Neutrophil (primary cell): ENCODE data around the gene EXOC4.

Source experiments
- H3K27ac ChIP-seq: fragments of 200-600 bp; sonication (generic); 2 replicates; pipeline ENCODE4 v1.5.1; 2016; ENCODE audit warnings: mild to moderate bottlenecking, moderate library complexity
- H3K27me3 ChIP-seq: fragments of 200-600 bp; sonication (generic); 2 replicates; pipeline ENCODE4 v1.6.0; 2016; ENCODE audit warnings: mild to moderate bottlenecking
- H3K36me3 ChIP-seq: fragments of 200-600 bp; sonication (generic); 2 replicates; pipeline ENCODE4 v1.5.1; 2017
- H3K4me1 ChIP-seq, 2 experiments: fragments of 200-600 bp in 1 of 2; sonication (generic) in 1 of 2; 1 replicate in 1 of 2; 2 replicates in 1 of 2; pipeline versions ENCODE4 v1.5.1 to v1.6.1; 2013 to 2016; ENCODE audit warnings: low read depth in 1 of 2, low read length in 1 of 2, mild to moderate bottlenecking in 1 of 2, moderate library complexity in 1 of 2; ENCODE audit not compliant: control insufficient read depth in 1 of 2, insufficient read depth in 1 of 2
- H3K4me3 ChIP-seq, 2 experiments: fragments of 200-600 bp in 1 of 2; sonication (generic) in 1 of 2; 1 replicate in 1 of 2; 2 replicates in 1 of 2; pipeline ENCODE4 v1.5.1; 2013 to 2016; ENCODE audit warnings: low read depth in 1 of 2, low read length in 1 of 2, mild to moderate bottlenecking in 1 of 2, moderate library complexity in 1 of 2
- H3K9me3 ChIP-seq: fragments of 200-600 bp; sonication (generic); 2 replicates; pipeline ENCODE4 v1.5.1; 2016
- TF ChIP-seq, protein P1 (sequence below): fragments of 200-600 bp; sonication (generic); IDR thresholded peaks from 2 replicates; pipeline ENCODE4 v1.5.1; 2016; ENCODE audit warnings: antibody characterized with exemption

The EXOC4 gene

DNA sequence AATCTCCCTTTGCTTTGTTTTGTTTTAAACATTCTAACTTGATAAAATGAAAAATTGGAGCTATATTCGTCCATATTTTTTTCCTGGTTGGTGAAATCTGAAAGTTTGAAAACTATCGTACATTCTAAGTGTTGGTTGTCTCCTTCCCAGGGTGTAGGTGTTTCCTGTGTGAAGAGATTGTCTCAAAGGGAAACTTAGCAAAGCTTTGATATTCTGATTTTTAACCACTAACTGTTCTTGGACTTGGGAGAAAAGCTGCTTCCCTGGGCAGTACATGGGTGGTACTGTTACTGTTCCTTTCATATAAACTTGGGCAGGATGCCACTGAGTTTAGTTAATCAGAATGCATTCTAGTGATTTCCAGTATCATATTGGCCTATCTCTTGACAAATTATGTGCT is 620.8 kb downstream of the EXOC4 start:
- TF ChIP-seq, protein P1, sequence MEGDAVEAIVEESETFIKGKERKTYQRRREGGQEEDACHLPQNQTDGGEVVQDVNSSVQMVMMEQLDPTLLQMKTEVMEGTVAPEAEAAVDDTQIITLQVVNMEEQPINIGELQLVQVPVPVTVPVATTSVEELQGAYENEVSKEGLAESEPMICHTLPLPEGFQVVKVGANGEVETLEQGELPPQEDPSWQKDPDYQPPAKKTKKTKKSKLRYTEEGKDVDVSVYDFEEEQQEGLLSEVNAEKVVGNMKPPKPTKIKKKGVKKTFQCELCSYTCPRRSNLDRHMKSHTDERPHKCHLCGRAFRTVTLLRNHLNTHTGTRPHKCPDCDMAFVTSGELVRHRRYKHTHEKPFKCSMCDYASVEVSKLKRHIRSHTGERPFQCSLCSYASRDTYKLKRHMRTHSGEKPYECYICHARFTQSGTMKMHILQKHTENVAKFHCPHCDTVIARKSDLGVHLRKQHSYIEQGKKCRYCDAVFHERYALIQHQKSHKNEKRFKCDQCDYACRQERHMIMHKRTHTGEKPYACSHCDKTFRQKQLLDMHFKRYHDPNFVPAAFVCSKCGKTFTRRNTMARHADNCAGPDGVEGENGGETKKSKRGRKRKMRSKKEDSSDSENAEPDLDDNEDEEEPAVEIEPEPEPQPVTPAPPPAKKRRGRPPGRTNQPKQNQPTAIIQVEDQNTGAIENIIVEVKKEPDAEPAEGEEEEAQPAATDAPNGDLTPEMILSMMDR: no peak
- H3K4me1 ChIP-seq: peaks cover 0 to 11% of the 10 kb centered on the region in 2 experiments
- no peak overlapping the region for H3K27ac ChIP-seq
- H3K36me3 ChIP-seq: no peaks in the 10 kb centered on the region
- no peaks in the 10 kb centered on the region for H3K27me3 ChIP-seq
- no peaks in the 10 kb centered on the region for H3K9me3 ChIP-seq
- H3K4me3 ChIP-seq: no peak overlapping the region

DNA sequence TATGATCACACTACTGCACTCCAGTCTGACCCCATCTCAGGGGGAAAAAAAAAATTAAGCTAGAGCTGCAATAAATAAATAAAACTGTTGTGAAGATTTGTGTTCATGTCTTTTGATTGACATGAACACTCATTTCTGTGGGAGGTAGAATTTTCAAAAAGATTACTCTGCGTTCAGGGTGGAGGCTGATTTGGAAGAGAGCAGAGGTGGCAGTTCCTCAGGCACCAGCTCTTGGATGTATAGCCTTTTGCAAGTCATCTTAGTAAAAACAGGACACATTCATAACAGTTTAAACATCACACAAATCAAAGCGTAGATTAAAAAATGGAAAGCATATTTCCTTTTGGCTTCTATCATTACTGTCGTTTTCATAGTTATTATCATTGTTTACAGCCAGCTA is 630.7 kb downstream of the EXOC4 start:
- no peaks in the 10 kb centered on the region for H3K36me3 ChIP-seq
- H3K4me1 ChIP-seq: no peaks in the 10 kb centered on the region
- TF ChIP-seq, protein P1: no peak
- H3K4me3 ChIP-seq: no peak overlapping the region
- H3K27ac ChIP-seq: no peak overlapping the region
- H3K27me3 ChIP-seq: no peaks in the 10 kb centered on the region
- no peaks in the 10 kb centered on the region for H3K9me3 ChIP-seq

DNA sequence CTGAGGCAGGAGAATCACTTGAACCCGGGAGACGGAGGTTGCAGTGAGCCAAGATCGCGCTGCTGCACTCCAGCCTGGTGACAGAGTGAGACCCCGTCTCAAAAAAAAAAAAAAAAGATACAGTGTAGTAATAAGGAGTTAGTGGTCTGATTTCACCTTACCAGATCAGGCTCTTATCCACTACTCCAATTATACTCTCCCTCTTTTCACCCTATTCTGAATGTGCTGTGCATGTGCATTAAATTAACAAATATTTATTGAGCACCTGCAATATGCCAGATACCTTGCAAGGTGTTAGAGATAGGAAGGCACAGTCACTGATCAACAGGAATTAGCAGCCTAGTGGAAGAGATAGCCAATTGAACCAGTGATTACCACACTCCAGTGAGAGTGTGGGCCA is 632.3 kb downstream of the EXOC4 start:
- Histone ChIP-seq H3K9me3 (no peaks in the 10 kb centered on the region), H3K27ac (no peak overlapping the region), H3K36me3 (no peaks in the 10 kb centered on the region), H3K4me3 (no peak overlapping the region), H3K4me1 (no peaks in the 10 kb centered on the region), H3K27me3 (no peaks in the 10 kb centered on the region)
- TF ChIP-seq, protein P1: no peak

DNA sequence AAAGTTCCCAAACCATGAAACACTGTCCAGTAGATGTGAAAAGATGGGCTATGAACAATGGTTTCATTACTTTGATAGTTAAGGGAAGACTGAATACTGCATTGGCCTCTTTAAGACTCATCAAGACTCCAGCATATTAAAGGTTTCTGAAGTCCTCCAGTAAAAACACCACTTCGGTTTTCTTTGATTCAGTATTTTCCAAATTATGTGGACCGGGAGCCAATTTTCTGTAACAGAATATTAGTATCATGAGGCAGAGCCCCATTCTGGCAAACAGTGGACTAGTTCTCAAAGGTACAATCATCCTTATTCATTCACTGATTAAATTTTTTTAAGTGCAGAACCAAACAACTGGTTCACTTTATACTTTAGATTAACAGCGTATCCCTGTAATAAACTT is 633.2 kb downstream of the EXOC4 start:
- H3K27ac ChIP-seq: no peak overlapping the region
- TF ChIP-seq, protein P1: no peak
- no peaks in the 10 kb centered on the region for H3K9me3 ChIP-seq
- no peaks in the 10 kb centered on the region for H3K27me3 ChIP-seq
- no peaks in the 10 kb centered on the region for H3K4me1 ChIP-seq
- no peaks in the 10 kb centered on the region for H3K36me3 ChIP-seq
- no peak overlapping the region for H3K4me3 ChIP-seq

DNA sequence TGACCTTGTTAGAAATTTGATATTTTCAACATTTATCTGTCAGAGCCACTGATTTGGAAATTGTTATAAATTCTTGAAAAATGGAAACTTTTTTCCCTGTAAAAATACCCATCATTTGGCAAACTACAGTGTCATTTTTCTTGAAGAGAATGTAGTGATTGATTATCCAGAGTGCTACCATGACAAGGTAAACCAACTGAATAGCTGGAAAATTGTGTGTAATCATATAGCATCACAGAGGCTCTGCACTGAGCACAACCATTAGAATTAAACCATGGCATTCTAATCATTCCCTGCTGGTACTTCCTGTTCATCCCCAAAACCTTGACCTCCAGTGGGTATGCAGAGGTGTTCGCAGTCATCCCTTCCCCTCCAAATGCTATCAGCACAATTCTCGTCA is 633.9 kb downstream of the EXOC4 start:
- H3K9me3 ChIP-seq: no peaks in the 10 kb centered on the region
- H3K36me3 ChIP-seq: no peaks in the 10 kb centered on the region
- no peaks in the 10 kb centered on the region for H3K4me1 ChIP-seq
- TF ChIP-seq, protein P1: no peak
- no peaks in the 10 kb centered on the region for H3K27me3 ChIP-seq
- no peak overlapping the region for H3K27ac ChIP-seq
- no peak overlapping the region for H3K4me3 ChIP-seq

DNA sequence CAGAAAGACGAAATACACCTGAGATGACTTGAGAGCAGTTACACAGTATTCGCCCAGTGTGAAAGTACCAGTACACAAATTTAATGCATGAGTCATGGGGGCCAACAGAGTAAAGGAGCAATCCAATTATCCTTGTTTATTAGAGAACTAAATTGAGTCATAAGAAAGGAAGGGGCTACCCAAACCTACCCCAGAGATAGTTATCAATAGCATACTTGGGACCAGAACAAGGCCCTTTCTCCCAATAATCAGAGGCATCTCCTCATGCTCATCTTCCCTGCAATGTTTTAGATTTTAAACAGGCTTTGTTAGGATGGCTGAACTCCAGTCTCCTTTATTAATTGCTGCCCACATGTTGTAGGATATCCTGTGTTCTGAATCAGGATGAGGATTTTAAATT is 634.6 kb downstream of the EXOC4 start:
- no peaks in the 10 kb centered on the region for H3K4me1 ChIP-seq
- H3K9me3 ChIP-seq: no peaks in the 10 kb centered on the region
- H3K27ac ChIP-seq: no peak overlapping the region
- H3K4me3 ChIP-seq: no peak overlapping the region
- no peaks in the 10 kb centered on the region for H3K27me3 ChIP-seq
- no peaks in the 10 kb centered on the region for H3K36me3 ChIP-seq
- TF ChIP-seq, protein P1: no peak
